Measurements from ENCODE around the gene SLC25A19.

The SLC25A19 gene

DNA sequence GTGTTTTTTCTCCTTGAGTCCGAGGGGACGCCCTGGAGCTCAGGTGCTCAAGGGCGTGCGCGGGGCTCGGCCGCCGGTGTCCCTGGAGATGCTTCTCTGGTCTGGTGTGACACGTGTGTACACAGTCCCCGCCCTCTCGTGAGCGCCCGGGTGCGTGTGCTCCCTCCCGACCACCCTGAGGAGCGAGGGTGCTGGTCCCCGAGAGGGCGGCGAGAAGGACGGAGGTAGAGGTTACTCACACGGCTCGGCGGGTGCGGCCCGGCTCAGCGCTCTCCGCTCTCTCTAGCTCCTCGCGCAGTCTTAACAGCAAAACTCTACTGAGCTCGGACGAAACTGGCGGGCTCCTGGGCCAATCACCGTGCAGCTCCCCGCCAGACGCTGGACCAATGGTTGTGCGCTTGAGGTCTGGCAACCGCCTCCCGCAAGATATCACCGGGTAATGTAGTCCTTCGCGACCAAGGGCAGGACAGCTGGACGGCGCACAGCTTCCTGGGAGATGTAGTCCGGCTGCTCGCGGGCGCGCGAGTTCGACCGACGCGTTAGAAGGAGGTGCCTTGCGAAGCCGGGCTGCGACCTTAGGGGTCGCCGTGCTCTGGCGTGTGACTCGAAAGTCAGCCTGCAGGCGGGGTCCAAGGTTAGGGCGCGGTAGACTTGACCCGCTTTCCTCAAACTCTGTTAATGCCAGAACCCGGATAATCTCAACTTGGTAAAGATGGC is at the start of gene SLC25A19:
Gene SLC25A19 (minus strand): TSS at position 319 of the 717 bp plus-strand sequence. CDS start 2,669 bp downstream, outside the sequence.
- peak; percentile 94 to 96 for DNase-seq

DNA sequence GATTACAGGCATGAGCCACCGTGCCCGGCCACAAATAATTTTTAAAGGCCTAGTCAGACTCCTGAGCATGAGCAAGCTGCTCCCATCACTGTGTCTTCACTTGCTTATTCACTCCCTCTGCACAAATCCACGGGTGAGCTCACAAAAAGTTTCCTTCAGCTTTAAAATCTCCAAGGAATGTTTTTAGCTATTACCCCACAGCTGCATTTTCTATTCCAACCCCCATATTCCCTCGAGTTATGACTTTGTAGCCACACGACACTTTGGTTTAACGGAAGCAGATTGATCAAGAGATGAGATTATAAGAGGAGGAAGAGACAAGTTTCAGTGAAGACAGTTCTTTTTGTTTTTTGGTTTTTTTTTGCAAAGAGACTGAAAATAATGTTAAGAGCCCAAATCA is 49.1 kb upstream of the SLC25A19 start:
- no peak for DNase-seq

DNA sequence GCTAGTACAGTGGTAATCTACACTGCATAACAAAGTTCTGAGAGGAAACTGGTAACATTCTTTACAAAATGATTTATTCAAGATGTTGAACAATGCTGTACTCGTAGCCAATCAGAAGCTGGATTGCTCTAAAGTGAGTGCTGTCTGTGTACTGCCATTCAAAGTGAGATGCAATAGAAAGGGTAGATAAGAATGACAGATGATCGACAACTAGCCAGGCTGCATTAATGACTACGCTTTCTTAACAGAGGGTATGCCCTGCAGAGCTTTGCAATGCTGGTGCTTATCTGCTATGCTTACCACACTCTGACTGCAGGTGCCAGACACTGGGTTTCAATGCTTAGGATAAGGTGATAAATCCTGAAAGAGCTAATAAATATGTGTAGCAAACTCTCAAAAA is 46.1 kb upstream of the SLC25A19 start:
- no peak for DNase-seq

DNA sequence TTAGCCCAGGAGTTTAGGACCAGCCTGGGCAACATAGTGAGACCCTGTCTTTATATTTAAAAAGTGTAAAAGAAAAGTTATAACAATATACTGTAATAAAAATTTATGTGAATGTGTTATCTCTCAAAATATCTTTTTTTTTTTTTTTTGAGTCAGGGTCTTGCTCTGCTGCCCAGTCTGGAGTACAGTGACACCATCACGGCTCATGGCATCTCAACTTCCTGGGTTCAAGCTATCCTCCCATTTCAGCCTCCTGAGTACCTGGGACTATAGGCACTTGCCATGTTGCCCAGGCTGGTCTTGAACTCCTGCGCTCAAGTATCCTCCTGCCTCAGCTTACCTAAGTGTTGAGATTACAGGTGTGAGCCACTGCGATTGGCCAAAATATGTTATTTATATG is 45.5 kb upstream of the SLC25A19 start:
- DNase-seq = no peak

DNA sequence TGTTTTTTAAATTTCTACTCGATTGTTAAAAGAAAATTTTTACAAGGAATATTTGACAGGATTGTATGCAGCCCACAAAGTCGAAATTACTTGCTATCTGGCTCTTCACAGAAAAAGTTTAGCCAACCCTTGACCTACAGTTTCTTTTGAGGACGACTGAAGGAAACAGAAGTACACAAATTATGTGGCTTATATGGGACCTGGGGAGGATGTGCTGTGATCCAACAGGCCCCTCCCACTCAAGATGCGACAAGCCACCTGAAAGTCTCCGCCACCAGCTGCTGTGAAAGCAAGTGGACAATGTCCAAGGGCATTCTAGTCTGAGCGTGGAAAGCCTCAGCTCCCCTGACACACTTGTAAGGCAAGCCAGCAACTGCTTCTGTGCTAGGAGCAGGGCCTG is 42.4 kb upstream of the SLC25A19 start:
- no peak for DNase-seq

DNA sequence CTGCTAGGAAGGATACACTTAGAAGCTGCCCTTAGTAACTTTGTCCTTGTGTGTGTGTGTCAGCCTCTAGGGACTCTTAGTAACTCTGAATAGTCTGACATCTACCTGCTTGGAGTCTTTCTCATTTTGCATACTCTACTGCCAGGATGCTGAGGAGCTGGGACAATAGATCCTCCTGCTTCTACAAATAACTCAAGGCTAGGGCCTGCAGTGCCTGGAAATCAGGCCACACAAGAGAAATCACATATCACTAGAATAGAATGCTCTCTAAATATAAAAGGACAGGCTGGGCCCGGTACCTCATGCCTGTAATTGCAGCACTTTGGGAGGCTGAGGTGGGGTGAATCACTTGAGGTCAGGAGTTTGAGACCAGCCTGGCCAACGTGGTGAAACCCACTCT is 38.5 kb upstream of the SLC25A19 start:
- DNase-seq = no peak

DNA sequence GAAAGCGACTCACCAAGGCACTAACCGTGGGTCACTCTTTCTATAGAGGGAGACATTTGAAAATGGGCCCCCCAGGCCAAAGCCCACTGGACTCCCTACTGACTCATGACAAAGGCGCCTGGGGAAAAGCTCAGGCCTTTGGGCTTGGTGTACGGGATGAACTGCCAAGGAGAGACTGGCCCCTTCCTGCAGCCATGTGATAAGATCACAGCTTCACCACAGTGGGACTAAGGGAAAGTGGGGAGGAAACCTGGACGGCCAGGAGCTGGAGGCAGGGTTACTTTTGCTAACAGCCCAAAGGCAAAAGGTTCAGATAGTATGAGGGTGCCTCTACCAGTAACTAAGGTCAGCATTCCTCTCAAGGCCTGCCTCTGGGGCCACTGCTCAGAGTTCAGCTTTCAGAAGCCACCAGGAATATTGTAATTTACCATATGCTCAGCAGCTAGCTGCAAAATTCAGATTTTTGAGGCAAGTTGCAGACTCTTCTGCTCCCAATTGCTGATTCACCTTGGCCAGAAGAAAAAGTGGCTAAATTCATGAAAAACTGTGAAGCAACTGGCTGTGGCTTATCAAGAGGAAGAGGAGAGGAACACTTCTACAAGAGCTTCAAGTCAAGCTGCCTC is 37.1 kb upstream of the SLC25A19 start:
- no peak for DNase-seq

DNA sequence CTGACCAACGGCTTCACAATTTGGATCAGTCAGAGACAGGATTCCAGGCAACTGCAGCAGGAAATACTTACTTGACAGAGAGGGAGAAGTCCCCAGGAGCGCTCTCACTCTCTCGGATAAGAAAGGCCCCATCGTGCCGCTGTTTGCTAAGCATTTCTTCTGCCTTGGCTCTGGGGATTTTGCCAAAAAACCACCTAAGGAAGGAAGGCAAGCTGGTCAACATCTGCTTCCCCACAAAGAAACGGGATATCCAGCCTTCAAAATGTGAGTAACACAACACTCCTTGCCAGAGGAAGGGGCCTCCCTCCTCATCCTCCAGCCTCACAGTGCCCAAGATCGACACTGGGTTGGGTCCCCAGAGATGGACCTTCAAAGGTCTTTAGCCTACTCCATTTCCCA is 36.6 kb upstream of the SLC25A19 start:
- DNase-seq = no peak

DNA sequence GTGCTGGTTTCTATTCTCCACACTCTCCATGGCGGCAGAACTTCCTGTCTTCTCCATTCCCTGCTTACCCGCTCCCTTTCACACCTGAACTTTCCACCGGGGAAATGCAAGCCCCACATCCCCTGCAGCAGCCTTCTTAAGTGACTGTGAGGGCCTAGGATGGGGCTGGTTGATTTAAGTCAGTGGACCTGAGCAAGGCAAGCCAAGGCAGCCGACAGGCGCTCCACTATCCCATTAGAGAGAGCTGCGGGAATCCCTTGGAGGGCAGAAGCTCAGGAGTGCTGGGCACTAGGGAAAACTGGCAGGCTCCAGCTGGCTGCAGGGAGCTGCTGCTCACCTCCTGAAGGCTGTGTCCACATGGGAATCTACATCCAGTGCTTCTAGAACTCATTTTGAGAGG is 36.1 kb upstream of the SLC25A19 start:
- DNase-seq = no peak

DNA sequence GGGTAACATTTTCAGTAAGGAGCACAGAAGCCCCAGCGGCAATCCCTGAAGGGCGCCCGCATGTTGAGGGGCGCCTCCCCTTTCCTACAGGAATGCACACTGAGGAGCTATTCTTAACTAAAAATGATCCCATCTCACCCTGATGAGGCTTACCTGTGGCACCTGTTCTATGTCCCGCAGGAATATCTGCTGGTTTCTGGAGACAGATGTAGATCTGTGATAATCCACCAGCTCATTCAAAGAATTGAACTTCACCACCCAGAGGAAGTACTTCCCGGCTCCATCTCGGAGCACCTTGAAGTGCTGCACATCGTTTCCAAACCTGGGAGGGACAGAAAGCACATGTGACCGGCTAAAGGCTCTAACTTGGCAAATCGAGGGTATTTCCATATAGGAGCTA is 32.3 kb upstream of the SLC25A19 start:
- no peak for DNase-seq

DNA sequence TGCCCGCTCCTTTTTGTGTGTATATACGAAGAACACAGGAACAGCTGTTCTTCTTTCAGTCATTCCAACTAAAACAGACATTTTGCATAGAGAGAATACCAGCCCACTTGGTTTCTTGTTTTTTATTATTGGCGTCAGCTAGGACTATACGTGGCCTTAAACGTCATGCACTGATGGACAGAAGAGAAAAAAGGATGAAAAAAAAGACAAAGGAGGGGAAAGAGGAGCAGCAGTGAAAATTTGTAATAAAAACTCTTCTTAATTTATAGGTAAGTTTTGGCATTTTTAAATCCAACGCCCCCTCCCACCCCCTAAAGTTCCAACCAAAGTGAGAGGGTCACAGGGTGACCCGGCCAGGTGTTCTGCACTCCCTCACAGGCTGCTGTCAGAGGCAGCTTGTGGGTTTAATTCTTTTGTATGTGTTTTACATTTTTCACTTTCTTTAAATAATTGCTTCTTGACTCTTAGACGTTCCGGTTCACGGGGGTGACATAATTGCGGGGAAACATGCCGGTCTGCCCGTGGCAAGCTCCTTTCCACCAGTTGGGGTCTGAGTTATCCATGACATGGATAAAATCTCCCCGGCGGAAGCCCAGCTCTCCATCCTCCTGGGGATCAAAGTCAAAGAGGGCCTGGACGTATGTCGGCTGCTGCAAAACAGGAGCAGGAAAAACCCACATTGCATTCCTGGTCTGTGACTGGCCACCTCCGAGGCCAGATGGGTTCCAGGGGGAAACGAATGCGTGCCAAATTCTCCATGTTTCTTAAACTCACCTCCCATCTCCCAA is 30.9 kb upstream of the SLC25A19 start:
- no peak for DNase-seq

DNA sequence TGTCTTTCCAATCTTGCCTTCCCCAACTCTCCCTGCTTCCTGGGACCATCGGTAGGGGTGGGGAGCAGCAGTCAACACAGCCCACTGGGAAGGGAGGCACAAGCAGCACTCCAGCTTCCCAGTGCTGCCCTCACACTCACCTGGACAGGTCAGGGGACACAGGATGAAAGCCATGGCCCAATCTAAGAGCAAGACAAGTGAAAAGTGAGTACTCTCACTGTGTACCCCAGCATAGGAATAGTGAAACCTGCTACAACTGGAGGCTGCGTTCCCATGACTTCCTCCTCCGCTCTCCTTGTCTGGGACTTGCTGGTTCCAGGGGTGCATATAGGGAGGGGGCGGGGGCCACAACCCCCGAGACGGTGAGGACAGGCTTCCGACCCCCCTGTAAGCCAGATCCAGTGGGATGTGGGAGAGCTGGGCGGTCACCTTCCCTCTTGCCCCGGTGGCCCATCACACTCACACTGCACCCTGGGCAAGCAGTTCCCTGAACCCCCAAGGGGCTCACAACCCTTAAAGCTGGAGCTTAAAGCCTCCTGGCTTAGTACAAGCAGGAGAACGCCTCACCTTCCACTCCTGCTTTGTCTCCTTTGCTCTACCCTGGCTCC is 29.5 kb upstream of the SLC25A19 start:
- no peak for DNase-seq

DNA sequence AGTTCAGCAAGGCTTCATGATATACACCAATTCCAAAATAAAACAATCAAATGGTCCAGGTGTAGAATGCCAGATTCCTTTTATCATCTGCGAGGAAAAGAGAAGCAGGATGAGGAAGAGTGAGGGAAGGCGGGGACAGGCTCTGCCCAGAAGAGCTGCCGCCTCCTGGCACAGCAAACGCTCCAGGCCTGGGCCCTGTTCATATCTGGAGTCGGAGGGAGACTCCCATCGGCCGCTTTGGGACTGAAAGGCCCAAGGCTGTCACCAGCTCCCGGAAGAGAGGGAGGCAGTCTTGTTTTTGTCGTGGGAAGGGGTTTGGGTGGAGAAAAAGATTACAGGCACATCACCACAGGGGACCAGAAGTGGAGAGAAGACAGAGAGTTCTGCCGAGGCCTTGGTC is 29.0 kb upstream of the SLC25A19 start:
- no peak for DNase-seq

DNA sequence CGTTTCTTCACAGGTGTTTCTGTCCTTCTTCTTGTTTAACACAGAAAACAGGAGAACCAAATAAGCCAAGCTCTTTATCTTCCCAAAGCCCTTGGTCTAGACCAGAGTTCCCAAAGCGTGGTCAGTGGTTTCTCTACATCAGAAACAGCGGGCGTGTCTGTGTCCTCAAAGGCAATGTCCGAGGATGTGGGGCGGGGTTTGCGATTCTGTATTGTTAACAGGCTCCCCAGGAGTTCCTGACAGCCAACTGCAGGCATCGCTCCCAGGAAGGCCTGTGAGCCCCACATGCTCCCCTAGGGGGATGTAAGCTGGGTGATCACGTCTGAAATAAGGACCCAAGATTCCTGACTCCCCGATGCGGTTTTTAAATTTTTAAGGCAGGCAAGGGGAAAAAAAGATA is 28.4 kb upstream of the SLC25A19 start:
- no peak for DNase-seq

DNA sequence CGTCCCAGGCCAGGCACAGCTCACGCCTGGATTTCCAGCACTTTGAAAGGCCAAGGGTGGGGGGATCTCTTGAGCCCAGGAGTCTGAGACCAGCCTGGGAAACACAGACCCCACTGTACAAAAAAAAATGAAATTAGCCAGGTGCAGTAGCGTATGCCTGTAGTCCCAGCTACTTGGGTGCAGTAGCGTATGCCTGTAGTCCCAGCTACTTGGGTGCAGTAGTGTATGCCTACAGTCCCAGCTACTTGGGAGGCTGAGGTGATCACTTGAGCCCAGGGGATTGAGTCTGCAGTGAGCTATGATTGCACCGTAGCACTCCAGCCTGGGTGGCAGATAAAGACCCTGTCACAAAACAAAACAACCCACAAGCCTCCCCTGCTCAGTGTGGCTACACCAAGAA is 27.0 kb upstream of the SLC25A19 start:
- no peak for DNase-seq

DNA sequence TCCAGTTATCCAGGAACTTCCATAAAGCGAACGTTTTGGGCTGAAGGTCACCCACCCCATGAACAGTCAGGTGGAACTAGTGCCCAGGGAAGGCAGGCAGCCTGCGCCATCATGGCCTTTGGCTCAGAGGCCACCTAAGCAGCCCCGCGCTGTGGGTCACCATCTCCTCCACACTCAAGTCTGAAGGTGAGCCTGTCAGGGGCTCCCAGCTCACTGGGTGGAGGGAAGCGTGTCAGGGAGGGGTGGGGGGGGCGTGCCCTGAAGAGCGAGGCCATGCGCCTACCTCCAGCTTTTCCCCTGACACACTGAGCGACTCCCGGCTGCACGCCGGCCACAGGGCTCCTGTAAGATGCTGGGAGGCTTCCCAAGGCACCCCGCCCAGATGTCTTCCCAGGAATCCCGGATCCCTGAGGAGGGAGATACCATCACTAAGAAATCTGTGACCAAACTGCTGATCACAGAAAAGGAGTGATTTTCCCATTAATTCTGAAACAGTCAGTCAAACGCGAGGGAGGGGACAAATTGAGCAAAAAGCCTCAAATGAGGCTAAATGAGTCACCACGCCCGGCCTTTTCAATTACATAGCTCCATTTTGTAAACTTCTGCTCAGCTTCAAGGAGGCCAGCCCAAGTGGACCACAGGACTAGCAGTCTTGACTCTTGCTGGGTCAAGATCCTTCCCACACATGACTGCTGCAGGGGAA is 26.5 kb upstream of the SLC25A19 start:
- DNase-seq = no peak

DNA sequence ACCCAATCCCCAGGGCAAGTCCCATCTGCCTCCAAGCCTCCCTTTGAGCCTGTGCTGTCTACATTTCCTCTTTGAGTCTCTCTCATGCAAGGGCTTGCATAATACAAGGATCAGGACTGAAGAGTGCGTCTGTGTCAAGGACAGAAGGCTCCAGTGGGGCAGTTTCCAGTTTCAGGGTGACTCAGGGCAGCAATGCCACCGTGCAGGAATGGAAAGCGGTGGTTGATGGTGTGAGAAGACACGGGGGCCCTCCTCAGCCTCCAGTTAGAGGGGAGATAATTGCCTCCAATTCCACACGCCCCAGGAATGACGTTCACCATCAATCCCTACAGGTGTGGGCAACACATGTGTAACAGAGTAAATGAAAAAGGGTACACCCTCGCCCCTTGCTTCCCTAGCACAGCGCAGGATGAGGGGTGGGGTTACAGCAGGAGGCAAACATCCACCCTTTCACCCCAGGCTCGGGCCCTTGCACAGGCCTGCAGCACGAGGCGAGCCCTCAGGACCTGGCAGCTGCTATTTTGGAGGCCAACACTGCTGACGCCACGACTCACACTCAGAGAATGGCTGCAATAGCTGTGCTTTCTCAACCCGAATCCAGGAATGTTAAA is 24.8 kb upstream of the SLC25A19 start:
- DNase-seq = no peak

DNA sequence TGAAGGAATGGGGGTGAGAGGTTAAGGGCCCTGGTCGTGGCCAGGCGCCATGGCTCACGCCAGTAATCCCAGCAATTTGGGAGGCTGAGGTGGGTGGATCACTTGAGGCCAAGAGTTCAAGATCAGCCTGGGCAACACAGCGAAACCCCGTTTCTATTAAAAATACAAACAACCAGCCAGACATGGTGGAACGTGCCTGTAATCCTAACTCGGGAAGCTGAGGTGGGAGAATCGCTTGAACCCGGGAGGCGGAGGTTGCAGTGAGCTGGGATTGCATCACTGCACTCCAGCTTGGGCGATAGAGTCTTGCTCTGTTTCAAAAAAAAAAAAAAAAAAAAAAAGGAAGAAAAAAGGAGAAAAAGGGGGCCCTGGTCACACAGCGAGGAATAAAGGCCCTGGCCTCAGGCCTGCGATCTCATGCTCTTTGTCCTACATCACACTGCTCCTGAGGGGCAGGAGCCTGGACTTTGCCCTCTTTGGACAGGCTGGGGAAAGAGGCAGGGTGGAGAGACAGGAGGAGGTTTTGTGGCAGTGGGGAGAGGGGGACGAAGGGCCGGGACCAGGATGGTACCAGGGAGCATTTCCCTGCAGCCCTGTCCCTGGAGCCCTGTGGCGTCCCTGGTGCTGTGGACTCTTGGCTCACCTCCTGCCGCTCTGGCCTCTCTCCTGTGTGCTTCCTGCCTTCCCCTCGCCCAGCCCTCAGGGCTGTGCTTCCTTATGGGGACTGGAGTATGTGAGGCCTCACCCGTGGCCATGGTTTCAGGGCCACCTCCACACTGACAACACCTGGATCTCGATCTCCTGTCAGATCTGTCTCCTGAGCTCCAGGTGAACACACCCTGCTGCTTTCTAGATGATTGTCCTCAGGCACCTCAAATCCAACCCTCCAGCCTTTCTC is 19.7 kb upstream of the SLC25A19 start:
- DNase-seq = no peak

DNA sequence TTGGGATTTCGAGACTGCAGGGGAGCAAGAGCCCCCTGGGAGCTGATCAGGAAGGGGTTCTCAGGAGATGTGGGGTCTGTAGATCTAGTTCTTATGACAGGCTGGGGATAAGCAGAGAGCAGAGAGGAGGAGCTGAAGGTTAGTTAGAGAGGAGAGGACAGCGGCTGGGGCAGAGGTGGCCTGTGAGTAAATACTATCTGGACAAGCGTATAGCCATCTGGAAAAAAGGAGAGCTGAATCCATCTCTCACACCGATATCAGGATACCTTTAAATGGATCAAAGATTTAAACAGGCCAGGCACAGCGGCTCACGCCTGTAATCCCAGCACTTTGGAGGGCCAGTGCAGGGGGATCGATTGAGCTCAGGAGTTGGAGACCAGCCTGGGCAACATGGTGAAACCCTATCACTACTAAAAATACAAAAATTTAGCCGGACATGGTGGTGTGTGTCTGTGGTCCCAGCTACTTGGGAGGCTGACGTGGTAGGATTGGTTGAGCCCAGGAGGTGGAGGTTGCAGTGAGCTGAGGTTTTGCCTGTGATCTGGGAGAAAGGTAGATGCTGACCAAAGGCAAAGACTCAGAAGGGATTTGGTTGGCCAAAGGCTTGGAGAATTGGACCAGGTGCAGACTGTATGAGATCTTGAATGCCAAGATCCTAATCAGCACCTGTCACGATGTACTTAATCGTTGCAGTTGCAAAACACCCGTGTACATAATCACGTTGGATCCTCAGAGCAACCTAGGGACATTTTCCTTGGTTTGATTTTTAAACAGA is 18.9 kb upstream of the SLC25A19 start:
- no peak for DNase-seq

DNA sequence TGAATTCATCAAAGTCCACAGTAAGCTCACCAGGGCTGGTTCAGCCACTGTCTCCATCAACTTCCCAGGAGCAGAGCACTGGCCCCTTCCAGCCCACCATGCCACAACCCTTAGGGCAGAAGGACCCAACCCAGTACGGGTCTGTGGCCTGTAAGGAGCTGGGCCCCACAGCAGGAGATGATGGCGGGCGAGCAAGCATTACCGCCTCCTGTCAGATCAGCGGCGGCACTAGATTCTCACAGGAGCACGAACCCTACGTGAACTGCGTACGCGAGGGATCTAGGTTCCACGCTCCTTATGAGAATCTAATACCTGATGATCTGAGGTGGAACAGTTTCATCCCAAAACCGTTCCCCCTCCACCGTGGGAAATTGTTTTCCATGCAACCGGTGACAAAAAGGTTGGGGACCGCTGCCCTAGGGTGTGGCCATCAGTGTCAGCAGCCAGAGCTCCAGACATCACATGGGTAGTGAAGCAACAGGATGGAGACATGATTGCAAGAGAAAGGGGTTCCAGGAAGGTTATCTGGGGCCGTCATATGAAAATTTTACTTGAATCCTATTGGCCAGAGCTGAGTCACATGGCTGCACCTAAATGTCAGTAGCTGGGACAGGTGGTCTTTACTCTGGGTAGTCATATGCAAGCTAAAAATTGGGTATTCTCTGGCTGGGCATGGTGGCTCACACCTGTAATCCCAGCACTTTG is 12.4 kb upstream of the SLC25A19 start:
- DNase-seq = no peak
